Kidney epithelial cell (primary cell): ENCODE results near the gene ACE2. TPM values are rescaled to one million over a fixed set of nuclear protein-coding genes. Genes with fewer than 3 reads are reported as not detected.
A peak's percentile ranks its signal among the peaks of the same experiment; 100 is the strongest.

ENCODE experiments used
- DNase-seq: peaks from one replicate; pipeline ENCODE4 v3.0.0-alpha.2; 2010; ENCODE audit warnings: low read depth
- H3K27me3 ChIP-seq: 2 replicates; pipeline ENCODE4 v1.6.0; 2011; ENCODE audit warnings: low read length; ENCODE audit not compliant: control insufficient read depth, insufficient read depth
- H3K36me3 ChIP-seq: 2 replicates; pipeline ENCODE4 v1.5.1; 2011; ENCODE audit warnings: low read length; ENCODE audit not compliant: control insufficient read depth, insufficient read depth
- H3K4me3 ChIP-seq: 2 replicates; pipeline ENCODE4 v1.5.1; 2011; ENCODE audit warnings: low read depth, mild to moderate bottlenecking, control low read depth, low read length
- total RNA-seq: library from RNA; depleted of rRNA; stranded (reverse); fragments of >200 nt; gene quantifications from 2 replicates; pipeline ENCODE4 v1.2.3, GENCODE V29; 2015
- TF ChIP-seq, protein P1 (sequence below): IDR thresholded peaks from 2 replicates; pipeline ENCODE4 v1.5.1; 2011; ENCODE audit warnings: mild to moderate bottlenecking, moderate library complexity, low read length, control low read depth, inconsistent platforms; ENCODE audit not compliant: insufficient read depth, poor library complexity, severe bottlenecking

The ACE2 gene
- total RNA-seq, 1 donor from 2014 or later, result not detected

DNA sequence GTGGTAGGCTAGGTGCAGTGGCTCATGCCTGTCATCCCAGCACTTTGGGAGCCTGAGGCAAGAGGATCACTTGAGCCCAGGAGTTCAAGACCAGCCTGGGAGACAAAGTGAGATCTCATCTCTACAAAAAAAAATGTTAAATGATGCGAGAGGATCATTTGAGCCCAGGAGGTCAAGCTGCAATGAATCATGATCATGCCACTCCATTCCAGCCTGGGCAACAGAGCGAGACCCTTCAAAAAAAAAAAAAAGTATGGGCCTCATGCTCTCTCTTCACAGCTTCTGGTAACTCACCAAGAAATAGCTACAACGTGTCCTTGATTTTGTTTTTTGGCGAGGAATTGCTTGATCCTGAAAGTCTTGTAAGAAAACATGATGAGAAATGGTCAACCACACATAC lies 1.3 kb downstream of the ACE2 start:
- Histone ChIP-seq H3K36me3 (no peaks in the 10 kb centered on the region), H3K4me3 (no peak overlapping the region), H3K27me3 (no peaks in the 10 kb centered on the region)
- TF ChIP-seq, protein P1, sequence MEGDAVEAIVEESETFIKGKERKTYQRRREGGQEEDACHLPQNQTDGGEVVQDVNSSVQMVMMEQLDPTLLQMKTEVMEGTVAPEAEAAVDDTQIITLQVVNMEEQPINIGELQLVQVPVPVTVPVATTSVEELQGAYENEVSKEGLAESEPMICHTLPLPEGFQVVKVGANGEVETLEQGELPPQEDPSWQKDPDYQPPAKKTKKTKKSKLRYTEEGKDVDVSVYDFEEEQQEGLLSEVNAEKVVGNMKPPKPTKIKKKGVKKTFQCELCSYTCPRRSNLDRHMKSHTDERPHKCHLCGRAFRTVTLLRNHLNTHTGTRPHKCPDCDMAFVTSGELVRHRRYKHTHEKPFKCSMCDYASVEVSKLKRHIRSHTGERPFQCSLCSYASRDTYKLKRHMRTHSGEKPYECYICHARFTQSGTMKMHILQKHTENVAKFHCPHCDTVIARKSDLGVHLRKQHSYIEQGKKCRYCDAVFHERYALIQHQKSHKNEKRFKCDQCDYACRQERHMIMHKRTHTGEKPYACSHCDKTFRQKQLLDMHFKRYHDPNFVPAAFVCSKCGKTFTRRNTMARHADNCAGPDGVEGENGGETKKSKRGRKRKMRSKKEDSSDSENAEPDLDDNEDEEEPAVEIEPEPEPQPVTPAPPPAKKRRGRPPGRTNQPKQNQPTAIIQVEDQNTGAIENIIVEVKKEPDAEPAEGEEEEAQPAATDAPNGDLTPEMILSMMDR, result no peak
- no peak for DNase-seq

DNA sequence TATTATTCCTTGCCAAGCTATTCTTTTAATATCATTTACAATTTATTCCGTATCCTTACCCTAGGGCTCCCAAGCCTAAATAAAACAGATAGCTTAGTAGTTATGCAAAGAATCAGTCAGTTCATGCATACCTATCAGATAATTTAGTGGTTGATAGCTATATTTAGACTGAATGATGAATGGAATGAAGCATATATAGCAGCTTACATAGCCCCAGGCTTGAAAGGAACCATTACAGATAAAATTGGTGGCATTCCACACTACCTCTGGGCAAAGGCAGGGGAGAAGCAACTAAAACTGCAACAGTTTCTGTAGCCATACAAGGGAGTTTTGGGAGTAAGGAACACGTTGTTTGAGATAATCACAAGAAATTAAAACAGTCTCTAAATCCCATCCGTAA lies 2.7 kb downstream of the ACE2 start:
- TF ChIP-seq, protein P1, result no peak
- no peak overlapping the region for H3K4me3 ChIP-seq
- no peaks in the 10 kb centered on the region for H3K36me3 ChIP-seq
- H3K27me3 ChIP-seq, result no peaks in the 10 kb centered on the region
- DNase-seq, result no peak

DNA sequence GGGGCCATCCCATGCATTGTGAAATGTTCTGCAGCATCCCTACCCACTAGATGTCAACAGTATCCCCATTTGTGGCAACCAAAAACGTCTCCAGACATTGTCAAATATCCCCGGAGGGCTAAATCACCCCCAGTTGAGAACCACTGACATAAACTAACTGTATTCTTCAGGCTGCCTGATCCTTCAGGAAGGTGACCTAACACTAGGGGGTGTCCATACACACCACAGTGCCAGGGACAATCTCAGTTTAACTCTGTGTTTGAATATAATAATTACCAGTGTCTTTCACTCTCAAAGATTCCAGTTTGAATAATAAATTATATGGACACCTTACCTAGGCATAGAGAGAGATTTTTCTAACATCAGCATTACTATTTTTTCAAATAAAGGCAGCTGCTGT lies 6.4 kb downstream of the ACE2 start:
- Histone ChIP-seq H3K36me3 (no peaks in the 10 kb centered on the region), H3K27me3 (no peaks in the 10 kb centered on the region), H3K4me3 (no peak overlapping the region)
- TF ChIP-seq, protein P1, result peak; percentile 20
- DNase-seq, result no peak

DNA sequence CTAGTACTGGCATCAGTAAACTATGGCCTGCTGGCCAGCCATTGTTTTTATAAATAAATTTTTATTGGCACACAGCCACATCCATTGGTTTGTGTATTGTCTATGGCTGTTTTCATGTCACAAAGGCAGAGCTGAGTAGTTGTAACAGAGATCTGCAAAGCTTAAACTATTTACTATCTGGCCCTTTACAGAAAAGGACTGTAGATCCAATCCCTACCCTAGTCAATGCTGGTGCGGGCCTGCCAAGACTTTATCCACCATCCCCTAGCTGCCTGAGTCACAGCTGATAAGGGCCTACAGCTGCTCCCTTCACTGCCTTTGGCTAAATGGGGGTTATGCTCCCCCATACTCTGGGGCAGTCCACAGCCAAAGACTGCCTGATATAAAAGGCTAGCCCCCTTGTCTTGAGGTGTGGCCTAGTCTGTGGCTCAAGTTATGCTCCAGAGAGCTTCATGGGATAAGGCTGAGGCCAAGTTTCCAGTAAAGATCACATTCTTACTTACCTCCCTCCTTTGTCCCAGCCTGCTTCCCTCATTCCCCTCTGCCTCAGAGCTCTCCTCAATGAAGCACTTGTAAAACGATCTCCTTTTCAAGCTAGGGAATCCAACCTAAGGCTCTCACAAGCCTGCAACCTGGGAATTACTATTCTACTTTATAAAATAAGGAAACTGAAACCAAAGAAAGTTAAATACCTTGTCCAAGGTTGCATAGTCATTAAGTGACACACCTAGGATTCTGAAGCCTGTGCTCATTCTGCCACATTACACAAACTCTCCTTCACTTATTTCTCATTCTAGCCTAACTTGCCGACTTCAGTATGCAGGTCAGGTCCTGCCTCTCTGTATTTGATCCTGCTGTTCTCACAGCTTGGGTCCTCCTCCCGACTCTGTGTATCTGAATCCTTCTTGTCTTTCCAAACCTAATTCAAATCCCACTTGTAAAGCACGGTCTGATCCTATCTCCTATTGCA lies 20.7 kb downstream of the ACE2 start:
- no peak for DNase-seq
- no peaks in the 10 kb centered on the region for H3K36me3 ChIP-seq
- no peaks in the 10 kb centered on the region for H3K27me3 ChIP-seq
- H3K4me3 ChIP-seq, result no peak overlapping the region
- TF ChIP-seq, protein P1, result no peak

DNA sequence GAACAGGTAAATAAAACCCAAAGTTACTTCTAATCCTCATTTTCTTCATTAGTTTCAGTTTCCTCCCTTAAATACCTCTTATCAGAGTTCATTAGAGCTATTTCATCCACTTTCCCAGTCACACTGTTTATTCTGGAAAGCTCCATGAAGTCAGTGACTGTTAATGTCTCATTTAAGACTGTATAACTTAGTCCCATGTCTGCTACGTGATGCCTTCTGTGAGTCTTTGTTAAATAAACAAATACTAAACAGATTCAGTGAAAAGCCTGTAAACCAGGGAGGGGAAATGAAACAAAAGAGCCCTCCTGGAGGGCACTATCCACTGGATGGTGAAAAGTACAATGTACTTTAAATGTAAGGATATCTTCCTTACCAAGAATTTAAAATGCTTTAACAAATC lies 24.7 kb downstream of the ACE2 start:
- H3K4me3 ChIP-seq, result no peak overlapping the region
- TF ChIP-seq, protein P1, result no peak
- no peaks in the 10 kb centered on the region for H3K36me3 ChIP-seq
- H3K27me3 ChIP-seq, result no peaks in the 10 kb centered on the region
- DNase-seq, result no peak
